Measurements from ENCODE around the gene LEMD2.

GRCh38 chr6:33756211-33756954 lies 32.5 kb downstream of the LEMD2 start:
- TF ChIP-seq ZNF384 (IDR thresholded peaks at IDR 0.05) (no peak), BHLHE40 (IDR thresholded peaks at IDR 0.05; ENCODE audit: borderline replicate concordance) (no peak), SUZ12 (IDR thresholded peaks at IDR 0.05) (no peak), ELF4 (IDR thresholded peaks at IDR 0.05) (no peak), PKNOX1 (IDR thresholded peaks at IDR 0.05) (no peak), FOXK2 (IDR thresholded peaks at IDR 0.05) (no peak), SP1 (IDR thresholded peaks at IDR 0.05) (no peak)

All from HEK293T (cell line).